Medulla oblongata (tissue), 1 donor: ENCODE data around the gene UBE2D4.
A peak's percentile ranks its signal among the peaks of the same experiment; 100 is the strongest.
"Not testable (repeated sequence)": the region's sequence is repeated elsewhere in the genome, so short reads cannot be mapped to it uniquely, and the experiment has no call there.

Experiments
- DNase-seq: peaks from one replicate; pipeline ENCODE4 v3.0.0-alpha.2; 2015; ENCODE audit errors: extremely low spot score

UBE2D4 gene

DNA sequence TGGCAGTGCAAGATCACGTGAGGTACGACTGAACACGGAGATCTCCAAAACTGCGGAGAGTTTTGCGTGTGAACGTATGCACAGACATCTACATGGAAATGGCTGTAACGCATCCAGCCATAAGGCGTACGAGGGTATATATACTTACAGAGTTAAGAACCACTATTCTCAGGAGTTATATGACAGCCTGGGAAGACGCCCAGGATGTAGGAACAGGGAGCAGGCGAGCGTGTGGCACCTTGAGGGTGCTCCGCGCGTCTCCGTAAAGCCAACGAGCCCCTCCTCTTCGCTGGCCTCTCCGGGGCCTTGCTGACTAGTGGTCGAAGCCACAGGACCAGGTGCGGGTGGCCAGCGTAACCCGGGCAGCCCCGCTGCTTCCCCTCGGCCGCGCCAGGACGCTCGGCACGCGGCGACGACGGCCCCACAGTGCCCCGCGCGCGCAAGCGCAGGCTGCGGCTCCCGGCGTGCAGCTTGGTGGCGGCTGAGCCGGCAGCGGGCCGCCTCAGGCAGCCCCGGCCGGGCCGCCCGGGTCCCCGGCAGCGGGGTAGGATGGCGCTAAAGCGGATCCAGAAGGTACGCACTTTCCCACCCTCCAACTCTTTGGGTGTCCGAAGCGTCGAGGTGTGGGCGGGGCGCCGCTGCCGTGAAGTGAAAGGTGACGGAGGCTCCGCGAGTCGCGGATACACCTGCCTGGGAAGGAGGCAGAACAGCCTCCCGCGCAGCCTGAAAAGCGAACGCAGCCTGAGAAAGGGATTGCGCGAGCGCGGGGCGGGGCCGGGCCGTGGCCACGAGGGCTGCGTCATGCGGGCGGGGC, at the start of gene UBE2D4:
Gene UBE2D4, plus strand, starts transcription at position 453 of the 814 bp plus-strand sequence. Its CDS starts 97 bp downstream, at position 550.
- DNase-seq: peak; percentile 84

DNA sequence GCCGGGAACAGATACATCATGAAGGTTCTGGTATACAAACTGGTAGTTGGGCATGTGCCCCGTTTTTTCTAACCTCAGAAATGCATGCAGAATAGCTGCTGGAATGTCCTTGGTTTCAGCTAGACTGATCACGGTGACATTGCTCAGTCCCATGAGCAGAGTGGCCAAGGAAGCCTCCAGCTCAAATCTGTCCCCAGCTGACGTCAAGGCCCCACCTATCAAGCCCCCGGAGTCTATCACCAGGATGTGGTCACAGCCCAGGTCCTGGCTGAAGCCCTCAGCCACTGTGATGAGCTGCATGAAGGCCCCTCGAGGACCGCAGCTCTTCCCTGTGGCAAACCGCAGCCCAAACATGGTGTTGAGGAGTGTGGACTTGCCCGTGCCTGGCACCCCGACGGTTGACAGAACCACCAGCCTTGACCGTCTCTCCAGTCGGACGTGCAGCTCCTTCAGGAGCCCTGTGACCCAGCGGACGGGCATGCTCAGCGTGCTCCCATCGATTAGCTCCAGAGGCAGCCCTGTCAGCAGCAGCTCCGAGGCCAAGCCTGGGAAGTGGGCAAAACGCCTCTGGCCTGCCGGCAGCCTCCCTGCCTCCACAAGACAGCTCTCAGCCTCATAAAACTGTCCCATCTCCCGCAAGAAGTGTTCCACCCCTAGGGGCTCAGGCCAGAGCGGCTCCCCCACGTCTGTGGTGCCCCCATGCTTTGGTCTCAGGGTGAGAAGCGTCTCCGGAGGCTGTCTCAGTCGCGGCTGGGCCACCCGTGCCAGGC, 49.1 kb upstream of the UBE2D4 start:
- no peak for DNase-seq

- DNase-seq: no peak
These were observed 48.0 kb upstream of the UBE2D4 start for GRCh38 chr7:43877968-43878864.

GRCh38 chr7:43878867-43879266, 47.4 kb upstream of the UBE2D4 start:
- DNase-seq: no peak

DNA sequence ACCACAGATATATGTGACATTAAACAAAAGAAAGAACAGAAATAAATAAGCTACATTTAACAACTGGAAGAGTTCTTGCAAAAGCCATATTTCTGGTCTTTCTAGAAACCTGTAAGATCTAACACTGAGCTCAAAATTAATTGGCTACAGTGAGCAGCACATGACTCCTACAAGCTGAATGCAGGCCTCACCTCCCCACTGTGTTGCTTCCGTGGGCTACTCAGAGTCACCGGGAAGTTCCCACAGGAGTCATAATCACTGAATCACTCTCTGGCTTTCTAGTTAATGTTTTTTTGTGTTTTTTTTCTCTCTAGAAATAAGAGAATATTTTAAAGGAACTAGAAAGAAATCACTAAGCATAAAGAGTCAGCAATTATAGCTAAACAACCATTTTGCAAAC, 46.8 kb upstream of the UBE2D4 start:
- DNase-seq: no peak

DNA sequence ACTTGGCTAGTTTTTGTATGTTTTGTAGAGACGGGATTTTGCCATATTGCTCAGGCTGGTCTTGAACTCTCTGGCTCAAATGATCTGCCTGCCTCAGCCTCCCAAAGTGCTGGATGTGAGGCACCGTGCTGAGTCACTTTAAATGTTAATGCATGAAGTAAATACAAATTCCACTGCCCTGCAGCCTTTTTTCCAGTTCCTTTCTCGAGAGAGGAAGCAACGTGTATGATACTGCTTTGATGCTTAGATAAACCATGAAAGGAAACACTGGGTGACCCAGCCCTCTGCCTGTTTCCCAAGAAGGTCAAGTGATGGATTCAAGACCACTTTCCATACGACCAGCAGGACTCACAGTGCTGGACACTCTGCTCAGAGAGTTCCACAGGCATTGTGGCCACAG, 45.6 kb upstream of the UBE2D4 start:
- DNase-seq: no peak

DNA sequence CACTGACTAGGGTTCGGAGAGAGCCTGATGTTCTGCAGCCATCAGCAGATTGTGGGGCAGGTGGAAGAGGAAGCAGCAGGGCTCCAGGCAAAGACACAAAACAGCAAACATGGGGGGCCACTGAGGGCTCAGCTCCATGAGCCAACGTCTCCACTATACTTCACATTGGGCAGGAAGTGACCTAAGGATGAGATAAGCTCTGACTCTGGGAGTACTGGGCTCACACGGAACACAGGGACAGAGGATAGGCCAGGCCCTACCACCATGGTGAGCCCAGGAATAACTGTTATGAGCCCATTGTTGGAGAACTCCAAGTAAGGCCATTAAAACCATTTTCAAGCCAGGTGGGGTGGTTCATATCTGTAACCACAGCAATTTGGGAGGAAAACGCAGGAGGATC, 42.0 kb upstream of the UBE2D4 start:
- no peak for DNase-seq

DNA sequence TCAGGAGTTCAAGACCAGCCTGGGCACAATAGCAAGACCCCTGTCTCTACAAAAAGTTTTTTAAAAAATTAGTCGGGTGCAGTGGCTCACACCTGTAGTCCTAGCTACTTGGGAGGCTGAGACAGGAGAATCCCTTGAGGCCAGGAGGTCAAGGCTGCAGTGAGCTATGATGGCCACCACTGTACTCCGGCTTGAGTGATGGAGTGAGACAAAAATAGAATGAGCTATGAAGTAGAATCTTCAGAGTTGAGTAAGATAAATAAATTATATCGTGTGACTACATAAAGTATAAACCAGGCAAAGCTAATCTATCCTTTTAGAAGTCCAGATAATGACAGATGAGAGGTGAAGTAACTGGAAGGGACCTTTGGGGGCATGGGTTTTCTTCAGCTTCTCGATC, 41.6 kb upstream of the UBE2D4 start:
- no peak for DNase-seq

DNA sequence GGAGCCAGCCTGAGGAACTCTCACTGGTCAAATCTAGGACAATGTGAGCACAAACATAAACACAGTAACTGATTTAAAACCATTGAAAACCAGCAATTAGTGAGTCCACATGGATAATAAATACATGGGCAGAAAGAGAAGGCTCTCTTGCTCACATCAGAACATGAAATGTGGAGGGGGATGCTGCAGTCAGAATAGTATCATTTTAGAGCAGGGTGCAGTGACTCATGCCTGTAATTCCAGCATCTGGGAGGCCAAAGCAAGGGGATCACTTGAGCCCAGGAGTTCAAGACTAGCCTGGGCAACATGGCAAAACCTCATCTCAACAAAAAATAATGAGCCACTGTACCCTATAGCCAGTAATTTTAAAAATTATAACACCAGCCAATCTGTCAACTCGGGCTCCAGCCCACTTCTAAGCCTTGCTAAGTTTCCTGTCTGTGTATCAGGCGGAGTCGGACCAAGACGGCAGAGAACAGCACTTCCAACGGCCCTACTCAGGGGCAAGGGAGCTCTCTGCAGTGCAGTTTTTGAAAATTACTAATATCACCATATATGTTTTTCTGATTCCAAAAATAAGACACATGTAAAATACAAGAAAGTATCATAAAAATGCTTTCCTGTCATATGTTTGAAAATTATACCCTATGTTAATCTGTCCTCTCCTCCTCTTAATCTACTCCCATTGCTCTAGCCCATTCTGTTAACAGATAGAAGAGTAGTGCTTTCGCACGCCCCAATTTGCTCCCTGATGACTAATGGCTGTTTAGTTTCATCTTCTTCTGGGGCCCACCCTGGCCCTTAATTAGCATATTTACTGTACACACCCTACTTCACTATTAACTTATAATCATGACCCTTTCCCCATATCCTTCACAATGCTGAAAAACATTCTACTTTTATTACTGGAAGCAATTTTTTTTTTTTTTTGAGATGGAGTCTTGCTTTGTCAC, 37.0 kb upstream of the UBE2D4 start:
- no peak for DNase-seq

GRCh38 chr7:43890468-43890867, 35.8 kb upstream of the UBE2D4 start:
- no peak for DNase-seq

GRCh38 chr7:43891069-43891955, 34.9 kb upstream of the UBE2D4 start:
- no peak for DNase-seq

GRCh38 chr7:43895847-43896415, 30.3 kb upstream of the UBE2D4 start:
- DNase-seq: no peak

- DNase-seq: not testable (repeated sequence)
These were observed 27.7 kb upstream of the UBE2D4 start for GRCh38 chr7:43898571-43898970.

GRCh38 chr7:43902542-43903054, 23.6 kb upstream of the UBE2D4 start:
- DNase-seq: no peak

GRCh38 chr7:43904533-43905208, 21.6 kb upstream of the UBE2D4 start:
- no peak for DNase-seq

GRCh38 chr7:43905209-43905946, 20.9 kb upstream of the UBE2D4 start:
- DNase-seq: no peak

DNA sequence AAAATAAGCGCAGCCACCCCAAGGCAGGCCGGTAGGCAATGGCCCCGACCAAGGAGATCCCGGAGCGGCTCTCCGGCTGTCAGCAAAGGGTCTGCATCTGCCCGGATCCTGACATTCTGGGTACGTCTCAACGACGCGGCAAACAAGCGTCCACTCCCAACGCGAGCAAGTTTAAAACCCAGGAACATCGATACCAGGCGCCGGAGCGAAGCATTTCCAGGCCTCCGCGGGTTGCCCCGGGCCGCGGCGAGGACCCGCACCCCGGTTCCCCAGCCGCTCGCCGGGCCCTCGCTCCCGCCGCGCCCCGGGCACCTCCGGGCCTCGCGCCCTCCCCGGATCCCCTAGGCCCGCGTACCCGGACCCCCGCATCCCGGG, 20.3 kb upstream of the UBE2D4 start:
- peak; percentile 29 for DNase-seq
